Measurements from ENCODE around the gene COL6A2. TPM values are rescaled to one million over a fixed set of nuclear protein-coding genes. Genes with fewer than 3 reads are reported as not detected.
"Not testable (repeated sequence)": the region's sequence is repeated elsewhere in the genome, so short reads cannot be mapped to it uniquely, and the experiment has no call there.

The COL6A2 gene
- total and polyA plus RNA-seq, 9 donors, result 481 to 1,002 (median 671) TPM

DNA sequence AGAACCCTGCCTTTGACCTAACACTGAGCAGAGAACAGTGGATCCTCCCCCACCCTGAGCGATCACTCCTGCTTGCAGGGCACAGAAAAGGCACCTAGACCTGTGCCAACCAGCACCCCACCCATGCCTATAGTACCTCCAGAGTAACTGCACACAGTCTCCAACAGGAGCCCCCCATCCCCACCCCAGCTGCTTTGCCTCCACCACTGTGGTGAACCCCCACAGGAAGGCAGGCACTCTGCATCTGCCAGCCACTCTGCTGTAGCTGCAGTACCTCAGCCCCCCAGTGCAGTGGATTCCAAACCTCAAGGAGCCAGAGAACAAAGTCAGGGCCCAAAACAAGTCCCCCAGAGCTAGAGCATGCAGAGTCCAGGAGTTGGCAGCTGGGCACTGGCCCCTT is 75.7 kb downstream of the COL6A2 start:
- Histone ChIP-seq H3K36me3 (ENCODE audit: control insufficient read depth, insufficient read depth, low read length) (no peaks in the 10 kb centered on the region), H3K4me3 (ENCODE audit: low read length) (no peak overlapping the region), H3K27me3 (ENCODE audit: control insufficient read depth, insufficient read depth, low read length) (no peaks in the 10 kb centered on the region), H3K9me3 (replicated peaks; ENCODE audit: control insufficient read depth, low read depth, low read length) (peaks cover 13% of the 10 kb centered on the region), H3K4me1 (ENCODE audit: control insufficient read depth, insufficient read depth, low read length) (no peaks in the 10 kb centered on the region), H3K27ac (ENCODE audit: low read length) (no peak overlapping the region)
- WGBS (ENCODE audit: insufficient coverage), result 100% methylated on average over 1 of the region's 1 CpG
- no peak for DNase-seq

DNA sequence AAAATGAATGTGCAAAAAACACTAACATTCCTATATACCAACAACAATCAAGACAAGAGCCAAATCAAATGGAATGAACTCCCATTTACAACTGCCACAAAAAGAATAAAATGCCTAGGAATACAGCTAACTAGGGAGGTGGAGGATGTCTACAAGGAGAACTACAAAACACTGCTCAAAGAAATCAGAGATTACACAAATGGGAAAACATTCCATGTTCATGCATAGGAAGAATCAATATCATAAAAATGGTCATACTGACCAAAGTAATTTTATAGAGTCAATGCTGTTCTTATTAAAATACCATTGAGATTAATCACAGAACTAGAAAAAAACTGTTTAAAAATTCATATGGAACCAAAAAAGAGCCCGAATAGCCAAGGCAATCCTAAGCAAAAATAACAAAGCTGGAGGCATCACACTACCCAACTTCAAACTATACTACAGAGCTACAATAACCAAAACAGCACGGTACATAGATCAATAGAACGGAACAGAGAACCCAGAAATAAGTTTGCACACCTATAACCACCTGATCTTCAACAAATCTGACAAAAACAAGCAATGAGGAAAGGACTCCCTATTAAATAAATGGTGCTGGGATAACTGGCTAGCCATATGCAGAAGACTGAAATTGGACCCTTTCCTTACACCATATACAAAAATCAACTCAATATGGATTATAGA is 78.7 kb downstream of the COL6A2 start:
- H3K9me3 ChIP-seq (replicated peaks; ENCODE audit: control insufficient read depth, low read depth, low read length), result peaks cover 13% of the 10 kb centered on the region
- not testable (repeated sequence) for H3K27ac ChIP-seq (ENCODE audit: low read length); H3K4me3 ChIP-seq (ENCODE audit: low read length); H3K36me3 ChIP-seq (ENCODE audit: control insufficient read depth, insufficient read depth, low read length); H3K27me3 ChIP-seq (ENCODE audit: control insufficient read depth, insufficient read depth, low read length); H3K4me1 ChIP-seq (ENCODE audit: control insufficient read depth, insufficient read depth, low read length); DNase-seq
- WGBS (ENCODE audit: insufficient coverage), result no CpG with 5 or more reads among the region's 3 CpGs

DNA sequence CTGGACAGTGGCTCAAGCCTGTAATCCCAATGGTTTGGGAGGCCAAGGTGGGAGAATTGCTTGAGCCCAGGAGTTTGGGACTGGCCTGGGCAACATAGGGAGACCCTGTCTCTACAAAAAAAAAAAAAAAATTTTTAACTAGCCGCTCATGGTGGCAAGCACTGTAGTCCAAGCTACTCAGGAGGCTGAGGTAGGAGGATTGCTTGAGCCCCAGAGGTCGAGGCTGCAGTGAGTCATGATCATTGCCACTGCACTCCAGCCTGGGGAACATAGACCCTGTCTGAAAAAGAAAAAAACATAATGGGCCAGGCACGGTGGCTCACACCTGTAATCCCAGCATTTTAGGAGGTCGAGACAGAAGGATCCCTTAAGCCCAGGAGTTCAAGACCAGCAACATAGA is 81.0 kb downstream of the COL6A2 start:
- Histone ChIP-seq H3K36me3 (ENCODE audit: control insufficient read depth, insufficient read depth, low read length) (peaks cover 10% of the 10 kb centered on the region), H3K27ac (ENCODE audit: low read length) (no peak overlapping the region), H3K27me3 (ENCODE audit: control insufficient read depth, insufficient read depth, low read length) (no peaks in the 10 kb centered on the region), H3K9me3 (replicated peaks; ENCODE audit: control insufficient read depth, low read depth, low read length) (peaks cover 13% of the 10 kb centered on the region), H3K4me1 (ENCODE audit: control insufficient read depth, insufficient read depth, low read length) (peaks cover 8% of the 10 kb centered on the region), H3K4me3 (ENCODE audit: low read length) (no peak overlapping the region)
- DNase-seq, result no peak
- WGBS (ENCODE audit: insufficient coverage), result 92% methylated on average over 2 of the region's 4 CpGs

Other genes starting within 250 kb of the COL6A2 start
- 292 TPM for gene COL6A1, start 116.3 kb upstream of the COL6A2 start, total RNA-seq
- 100 to 1,000 TPM; 383 to 750 (median 539) TPM for gene COL6A1, start 116.3 kb upstream of the COL6A2 start, polyA plus RNA-seq (ENCODE audit: insufficient read depth in 1 of 8, insufficient read length in 8 of 8, low replicate concordance in 1 of 8)
- gene FTCD, start 57.5 kb downstream of the COL6A2 start, total RNA-seq, result 0.66 TPM
- 1 to 10 TPM in 5 of 8 donors, under 1 TPM in 3; 0.47 to 3.4 (median 1.2) TPM for gene FTCD, start 57.5 kb downstream of the COL6A2 start, polyA plus RNA-seq (ENCODE audit: insufficient read depth in 1 of 8, insufficient read length in 8 of 8, low replicate concordance in 1 of 8)
- gene SPATC1L, start 86.3 kb downstream of the COL6A2 start, total RNA-seq, result 5.7 TPM
- 10 to 100 TPM in 5 of 8 donors, 1 to 10 TPM in 3; 6.6 to 17.2 (median 11.3) TPM for gene SPATC1L, start 86.3 kb downstream of the COL6A2 start, polyA plus RNA-seq (ENCODE audit: insufficient read depth in 1 of 8, insufficient read length in 8 of 8, low replicate concordance in 1 of 8)
- 27.0 TPM for gene LSS, start 130.7 kb downstream of the COL6A2 start, total RNA-seq
- 10 to 100 TPM; 27.8 to 47.4 (median 36.1) TPM for gene LSS, start 130.7 kb downstream of the COL6A2 start, polyA plus RNA-seq (ENCODE audit: insufficient read depth in 1 of 8, insufficient read length in 8 of 8, low replicate concordance in 1 of 8)
- 45.4 TPM for gene MCM3AP, start 187.5 kb downstream of the COL6A2 start, total RNA-seq
- 10 to 100 TPM; 50.5 to 71.2 (median 56.5) TPM for gene MCM3AP, start 187.5 kb downstream of the COL6A2 start, polyA plus RNA-seq (ENCODE audit: insufficient read depth in 1 of 8, insufficient read length in 8 of 8, low replicate concordance in 1 of 8)
- gene YBEY, start 188.2 kb downstream of the COL6A2 start, total RNA-seq, result 15.4 TPM
- gene YBEY, start 188.2 kb downstream of the COL6A2 start, polyA plus RNA-seq (ENCODE audit: insufficient read depth in 1 of 8, insufficient read length in 8 of 8, low replicate concordance in 1 of 8), result 10 to 100 TPM; 13.0 to 26.7 (median 20.1) TPM
- 4.0 TPM for gene C21orf58, start 225.8 kb downstream of the COL6A2 start, total RNA-seq
- gene C21orf58, start 225.8 kb downstream of the COL6A2 start, polyA plus RNA-seq (ENCODE audit: insufficient read depth in 1 of 8, insufficient read length in 8 of 8, low replicate concordance in 1 of 8), result 10 to 100 TPM in 3 of 8 donors, 1 to 10 TPM in 5; 4.9 to 11.9 (median 7.7) TPM
- 28.3 TPM for gene PCNT, start 226.0 kb downstream of the COL6A2 start, total RNA-seq
- 10 to 100 TPM; 44.1 to 57.7 (median 48.7) TPM for gene PCNT, start 226.0 kb downstream of the COL6A2 start, polyA plus RNA-seq (ENCODE audit: insufficient read depth in 1 of 8, insufficient read length in 8 of 8, low replicate concordance in 1 of 8)

All from muscle of leg (tissue), 11 donors.